KOPT-K1 (cell line): Measurements from ENCODE around the gene BIRC7.

Experiments used
- H3K27ac ChIP-seq: fragments of 200-600 bp; sonication (generic); 2 replicates; pipeline ENCODE4 v1.5.1; 2016; ENCODE audit warnings: antibody characterized with exemption, mild to moderate bottlenecking, low read depth, low read length; ENCODE audit not compliant: poor library complexity, severe bottlenecking
- H3K36me3 ChIP-seq: fragments of 200-600 bp; sonication (generic); 2 replicates; pipeline ENCODE4 v1.5.1; 2017; ENCODE audit warnings: antibody characterized with exemption, mild to moderate bottlenecking, low read length, moderate library complexity; ENCODE audit not compliant: insufficient read depth
- H3K9me3 ChIP-seq: fragments of 200-600 bp; sonication (generic); 2 replicates; pipeline ENCODE4 v1.5.1; 2017; ENCODE audit warnings: antibody characterized with exemption, low read length, mild to moderate bottlenecking; ENCODE audit not compliant: insufficient read depth, poor library complexity, severe bottlenecking

BIRC7 gene

GRCh38 chr20:63196768-63197470, 38.8 kb upstream of the BIRC7 start:
- Histone ChIP-seq H3K9me3 (no peaks in the 10 kb centered on the region), H3K27ac (no peak overlapping the region), H3K36me3 (peaks cover 82% of the 10 kb centered on the region)

- no peaks in the 10 kb centered on the region for H3K9me3 ChIP-seq
- peaks cover 99% of the 10 kb centered on the region for H3K36me3 ChIP-seq
- H3K27ac ChIP-seq, result no peak overlapping the region
These were observed 37.1 kb upstream of the BIRC7 start for GRCh38 chr20:63198606-63199005.

GRCh38 chr20:63202021-63202420, 33.7 kb upstream of the BIRC7 start:
- H3K9me3 ChIP-seq, result no peaks in the 10 kb centered on the region
- no peak overlapping the region for H3K27ac ChIP-seq
- peaks cover 100% of the 10 kb centered on the region for H3K36me3 ChIP-seq

- peaks cover 100% of the 10 kb centered on the region for H3K36me3 ChIP-seq
- no peaks in the 10 kb centered on the region for H3K9me3 ChIP-seq
- no peak overlapping the region for H3K27ac ChIP-seq
These were observed 32.7 kb upstream of the BIRC7 start for GRCh38 chr20:63202811-63203526.

GRCh38 chr20:63204362-63204761, 31.3 kb upstream of the BIRC7 start:
- peaks cover 100% of the 10 kb centered on the region for H3K36me3 ChIP-seq
- no peak overlapping the region for H3K27ac ChIP-seq
- H3K9me3 ChIP-seq, result no peaks in the 10 kb centered on the region

GRCh38 chr20:63205896-63206295, 29.8 kb upstream of the BIRC7 start:
- H3K36me3 ChIP-seq, result peaks cover 100% of the 10 kb centered on the region
- H3K9me3 ChIP-seq, result no peaks in the 10 kb centered on the region
- no peak overlapping the region for H3K27ac ChIP-seq

GRCh38 chr20:63206878-63207277, 28.8 kb upstream of the BIRC7 start:
- H3K9me3 ChIP-seq, result no peaks in the 10 kb centered on the region
- no peak overlapping the region for H3K27ac ChIP-seq
- peaks cover 100% of the 10 kb centered on the region for H3K36me3 ChIP-seq

GRCh38 chr20:63208346-63208909, 27.3 kb upstream of the BIRC7 start:
- Histone ChIP-seq H3K27ac (no peak overlapping the region), H3K9me3 (no peaks in the 10 kb centered on the region), H3K36me3 (peaks cover 100% of the 10 kb centered on the region)

- H3K9me3 ChIP-seq, result no peaks in the 10 kb centered on the region
- H3K27ac ChIP-seq, result no peak overlapping the region
- H3K36me3 ChIP-seq, result peaks cover 98% of the 10 kb centered on the region
These were observed 25.6 kb upstream of the BIRC7 start for GRCh38 chr20:63210011-63210605.

- Histone ChIP-seq H3K27ac (no peak overlapping the region), H3K36me3 (peaks cover 76% of the 10 kb centered on the region), H3K9me3 (no peaks in the 10 kb centered on the region)
These were observed 23.3 kb upstream of the BIRC7 start for GRCh38 chr20:63212393-63212730.

- peaks cover 71% of the 10 kb centered on the region for H3K36me3 ChIP-seq
- H3K27ac ChIP-seq, result no peak overlapping the region
- H3K9me3 ChIP-seq, result no peaks in the 10 kb centered on the region
These were observed 22.9 kb upstream of the BIRC7 start for GRCh38 chr20:63212792-63213191.

GRCh38 chr20:63214514-63214913, 21.2 kb upstream of the BIRC7 start:
- H3K27ac ChIP-seq, result peak overlapping the region; percentile 86
- peaks cover 54% of the 10 kb centered on the region for H3K36me3 ChIP-seq
- no peaks in the 10 kb centered on the region for H3K9me3 ChIP-seq

- H3K36me3 ChIP-seq, result peaks cover 45% of the 10 kb centered on the region
- H3K9me3 ChIP-seq, result no peaks in the 10 kb centered on the region
- H3K27ac ChIP-seq, result peak overlapping the region; percentile 86
These were observed 20.3 kb upstream of the BIRC7 start for GRCh38 chr20:63215101-63216040.

GRCh38 chr20:63216041-63216848, 19.5 kb upstream of the BIRC7 start, which contains the start of gene YTHDF1:
Gene YTHDF1, minus strand, starts transcription at chr20:63216131. Its CDS starts 239 bp downstream, at chr20:63215892.
- Histone ChIP-seq H3K27ac (peak within 1 kb of the TSS; percentile 86), H3K36me3 (peaks cover 37% of the 10 kb centered on the region), H3K9me3 (no peaks in the 10 kb centered on the region)
